CD1c-positive myeloid dendritic cell (primary cell): Measurements from ENCODE around the gene CDK5RAP2.

Experiments used
- DNase-seq: peaks from one replicate; pipeline ENCODE4 v3.0.0-alpha.2; 2016; ENCODE audit errors: extremely low spot score

CDK5RAP2 gene

GRCh38 chr9:120384925-120385272, 195.1 kb downstream of the CDK5RAP2 start:
- DNase-seq, result no peak

GRCh38 chr9:120383999-120384924, 195.7 kb downstream of the CDK5RAP2 start:
- no peak for DNase-seq

GRCh38 chr9:120383611-120383998, 196.4 kb downstream of the CDK5RAP2 start:
- DNase-seq, result no peak

GRCh38 chr9:120382453-120382852, 197.5 kb downstream of the CDK5RAP2 start:
- DNase-seq, result no peak

GRCh38 chr9:120381839-120382238, 198.1 kb downstream of the CDK5RAP2 start:
- no peak for DNase-seq

GRCh38 chr9:120379611-120380010, 200.4 kb downstream of the CDK5RAP2 start:
- DNase-seq, result no peak

- DNase-seq, result no peak
Observed at GRCh38 chr9:120378680-120379079, 201.3 kb downstream of the CDK5RAP2 start.

GRCh38 chr9:120377268-120378159, 202.5 kb downstream of the CDK5RAP2 start:
- DNase-seq, result no peak

GRCh38 chr9:120376101-120376500, 203.9 kb downstream of the CDK5RAP2 start:
- no peak for DNase-seq

- DNase-seq, result no peak
Observed at GRCh38 chr9:120375316-120375715, 204.7 kb downstream of the CDK5RAP2 start.

GRCh38 chr9:120374817-120375216, 205.2 kb downstream of the CDK5RAP2 start:
- DNase-seq, result no peak

GRCh38 chr9:120374239-120374638, 205.7 kb downstream of the CDK5RAP2 start:
- no peak for DNase-seq

GRCh38 chr9:120372040-120372439, 207.9 kb downstream of the CDK5RAP2 start:
- DNase-seq, result no peak

- DNase-seq, result no peak
Observed at GRCh38 chr9:120369608-120370220, 210.3 kb downstream of the CDK5RAP2 start.

- no peak for DNase-seq
Observed at GRCh38 chr9:120368799-120369198, 211.2 kb downstream of the CDK5RAP2 start.

GRCh38 chr9:120366644-120367019, 213.3 kb downstream of the CDK5RAP2 start:
- DNase-seq, result no peak

GRCh38 chr9:120365386-120365785, 214.6 kb downstream of the CDK5RAP2 start:
- no peak for DNase-seq

GRCh38 chr9:120363697-120364096, 216.3 kb downstream of the CDK5RAP2 start:
- no peak for DNase-seq

- no peak for DNase-seq
Observed at GRCh38 chr9:120362446-120362845, 217.5 kb downstream of the CDK5RAP2 start.

GRCh38 chr9:120361551-120361950, 218.4 kb downstream of the CDK5RAP2 start:
- no peak for DNase-seq

GRCh38 chr9:120360510-120360909, 219.5 kb downstream of the CDK5RAP2 start:
- no peak for DNase-seq

GRCh38 chr9:120360046-120360445, 219.9 kb downstream of the CDK5RAP2 start:
- DNase-seq, result no peak
